ENCODE data around the gene AK4.

- TF ChIP-seq TEAD1 (CRISPR knock-in tag; IDR thresholded peaks at IDR 0.05) (no peak), IRF1 (CRISPR knock-in tag; IDR thresholded peaks at IDR 0.05) (no peak), EMX1 (CRISPR knock-in tag; IDR thresholded peaks at IDR 0.05) (no peak), NFYB (CRISPR knock-in tag; conservative IDR thresholded peaks at IDR 0.05; ENCODE audit: low read depth) (no peak)
Measured at GRCh38 chr1:65208563-65208973, 60.6 kb downstream of the AK4 start.
